Skeletal muscle tissue (tissue), 4 donors: ENCODE data around the gene KANK2. TPM values are rescaled to one million over a fixed set of nuclear protein-coding genes. Genes with fewer than 3 reads are reported as not detected.

Experiments
- H3K27ac ChIP-seq: one replicate; pipeline ENCODE4 v1.7.0; 2013; ENCODE audit warnings: mild to moderate bottlenecking, low read depth, low read length, inconsistent platforms
- H3K27me3 ChIP-seq, 3 donors: one replicate each; pipeline ENCODE4 v1.7.0; 2013; ENCODE audit warnings: low read length in 3 of 3; ENCODE audit not compliant: control insufficient read depth in 3 of 3, insufficient read depth in 3 of 3
- H3K36me3 ChIP-seq, 3 donors: one replicate each; pipeline ENCODE4 v1.7.0; 2013; ENCODE audit warnings: low read length in 3 of 3; ENCODE audit not compliant: control insufficient read depth in 3 of 3, insufficient read depth in 3 of 3
- H3K4me1 ChIP-seq, 3 donors: one replicate each; pipeline ENCODE4 v1.7.0; 2013; ENCODE audit warnings: low read length in 3 of 3, mild to moderate bottlenecking in 3 of 3; ENCODE audit not compliant: control insufficient read depth in 3 of 3, insufficient read depth in 3 of 3
- H3K4me3 ChIP-seq, 3 donors: one replicate each; pipeline ENCODE4 v1.7.0; 2013; ENCODE audit warnings: low read length in 3 of 3
- H3K9ac ChIP-seq, 3 donors: one replicate each; pipeline ENCODE4 v1.7.0; 2013; ENCODE audit warnings: low read length in 3 of 3, mild to moderate bottlenecking in 3 of 3, moderate library complexity in 2 of 3, low read depth in 1 of 3
- H3K9me3 ChIP-seq, 3 donors: one replicate each; pipeline ENCODE4 v1.7.0; 2013; ENCODE audit warnings: low read length in 3 of 3; ENCODE audit not compliant: control insufficient read depth in 3 of 3
- total RNA-seq: library from RNA; depleted of rRNA; stranded (reverse); fragments of >200 nt; gene quantifications from one replicate; pipeline ENCODE4 v1.2.3, GENCODE V29; 2014
- donor health status: Osteomylitis.

Gene KANK2
- total RNA-seq, 1 donor from 2014 or later: 53.2 TPM

DNA sequence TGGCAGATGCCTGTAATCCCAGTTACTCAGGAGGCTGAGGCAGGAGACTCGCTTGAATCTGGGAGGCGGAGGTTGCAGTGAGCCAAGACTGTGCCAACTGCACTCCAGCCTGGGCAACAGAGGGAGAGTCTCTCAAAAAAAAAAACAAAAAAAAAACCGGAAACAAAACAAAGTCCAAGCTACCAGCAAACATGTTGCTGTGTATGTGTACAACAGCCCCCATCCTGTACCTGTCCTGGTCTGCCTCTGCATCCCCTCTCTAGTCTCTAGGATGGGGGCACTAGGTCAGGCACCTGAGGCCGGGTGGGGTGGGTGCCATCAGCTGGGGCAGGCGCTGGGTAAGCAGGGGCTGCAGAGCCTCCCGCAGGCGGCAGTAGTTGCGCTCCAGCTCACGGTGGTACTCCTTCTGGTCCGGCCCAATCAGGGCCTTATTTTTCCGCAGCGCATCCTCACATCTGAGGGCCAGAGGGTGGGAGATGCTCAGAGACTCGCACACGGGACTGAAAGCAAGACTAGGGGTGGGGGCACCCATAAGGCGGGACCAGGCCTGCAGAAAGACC lies 2.8 kb upstream of the KANK2 start:
- Histone ChIP-seq H3K9me3 (no peaks in the 10 kb centered on the region), H3K27me3 (no peaks in the 10 kb centered on the region), H3K4me3 (no peak overlapping the region), H3K9ac (no peak overlapping the region), H3K27ac (no peak overlapping the region), H3K4me1 (peaks cover 25 to 34% (median 30%) of the 10 kb centered on the region in 3 donors), H3K36me3 (peaks cover 0 to 7% (median 5%) of the 10 kb centered on the region in 3 donors)

GRCh38 chr19:11199517-11199916 lies 2.2 kb upstream of the KANK2 start:
- Histone ChIP-seq H3K36me3 (peaks cover 0 to 7% (median 5%) of the 10 kb centered on the region in 3 donors), H3K9ac (no peak overlapping the region), H3K4me1 (peaks cover 23 to 30% (median 26%) of the 10 kb centered on the region in 3 donors), H3K4me3 (no peak overlapping the region), H3K27ac (no peak overlapping the region), H3K9me3 (no peaks in the 10 kb centered on the region), H3K27me3 (no peaks in the 10 kb centered on the region)

GRCh38 chr19:11198769-11199424 lies 1.6 kb upstream of the KANK2 start:
- Histone ChIP-seq H3K36me3 (peaks cover 2 to 10% (median 8%) of the 10 kb centered on the region in 3 donors), H3K27me3 (no peaks in the 10 kb centered on the region), H3K9me3 (no peaks in the 10 kb centered on the region), H3K4me1 (peaks cover 25 to 26% (median 25%) of the 10 kb centered on the region in 3 donors), H3K4me3 (no peak overlapping the region), H3K27ac (no peak overlapping the region), H3K9ac (no peak overlapping the region)

GRCh38 chr19:11198175-11198534 lies 810 bp upstream of the KANK2 start:
- peak overlapping the region; percentile 84 for H3K27ac ChIP-seq
- peaks cover 10 to 17% (median 13%) of the 10 kb centered on the region in 3 donors for H3K36me3 ChIP-seq
- no peaks in the 10 kb centered on the region for H3K9me3 ChIP-seq
- H3K9ac ChIP-seq: peak overlapping the region in 1 of 3 donors; percentile 57
- peak overlapping the region in 2 of 3 donors; percentile 41 to 83 for H3K4me3 ChIP-seq
- no peaks in the 10 kb centered on the region for H3K27me3 ChIP-seq
- peaks cover 20 to 30% (median 25%) of the 10 kb centered on the region in 3 donors for H3K4me1 ChIP-seq

DNA sequence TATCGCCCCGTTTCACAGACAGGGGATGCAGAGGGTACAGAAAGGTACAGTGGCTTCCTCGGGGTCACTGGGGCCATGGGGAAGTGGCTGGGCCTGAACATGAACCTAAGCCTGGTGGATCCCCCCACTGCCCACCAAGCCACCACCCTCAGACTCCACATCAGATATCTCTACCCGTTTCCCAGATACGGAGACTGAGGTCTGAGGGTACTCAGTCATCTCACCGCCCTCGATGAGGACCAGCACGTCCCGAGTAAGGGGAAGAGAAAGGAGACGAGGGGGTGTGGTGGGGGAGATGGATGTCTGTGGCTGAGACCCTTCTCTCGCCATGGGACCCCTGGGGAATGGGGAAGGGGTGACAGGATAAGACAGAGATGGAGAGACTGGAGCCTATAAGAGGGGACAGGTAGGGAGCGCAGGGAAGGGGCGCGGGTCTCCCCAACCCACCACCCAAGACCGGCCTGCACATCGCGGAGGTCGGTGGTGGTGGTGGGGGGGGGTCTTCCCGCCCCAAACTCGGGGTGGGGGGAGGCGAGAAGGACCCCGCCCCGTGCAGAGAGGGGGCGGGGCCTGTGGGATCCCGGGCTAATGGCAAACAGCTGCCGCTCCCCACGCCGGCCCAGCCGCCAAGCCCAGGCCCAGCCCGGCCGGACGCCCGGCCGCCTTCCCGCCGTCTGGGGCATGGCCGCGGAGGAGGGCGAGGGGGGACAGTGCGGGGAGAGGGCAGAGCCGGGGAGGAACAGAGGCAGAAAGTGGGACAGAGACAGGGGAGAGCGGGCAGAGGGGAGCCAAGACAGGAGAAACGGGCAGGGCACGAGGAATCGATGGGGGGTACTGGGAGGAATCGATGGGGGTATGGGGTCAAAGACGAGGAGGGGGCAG lies 698 bp downstream of the KANK2 start:
- H3K36me3 ChIP-seq: peaks cover 18 to 22% (median 20%) of the 10 kb centered on the region in 3 donors
- H3K9ac ChIP-seq: peak overlapping the region; percentile 82 to 86 (median 83)
- H3K4me3 ChIP-seq: peak overlapping the region; percentile 83 to 86 (median 85)
- H3K27ac ChIP-seq: peak overlapping the region; percentile 84
- peaks cover 21 to 37% (median 31%) of the 10 kb centered on the region in 3 donors for H3K4me1 ChIP-seq
- H3K27me3 ChIP-seq: no peaks in the 10 kb centered on the region
- no peaks in the 10 kb centered on the region for H3K9me3 ChIP-seq

GRCh38 chr19:11195681-11196080 lies 1.7 kb downstream of the KANK2 start:
- H3K4me3 ChIP-seq: peak overlapping the region; percentile 45 to 62 (median 45)
- H3K27me3 ChIP-seq: no peaks in the 10 kb centered on the region
- peaks cover 0 to 3% (median 0%) of the 10 kb centered on the region in 3 donors for H3K9me3 ChIP-seq
- peak overlapping the region; percentile 68 for H3K27ac ChIP-seq
- peaks cover 24 to 37% (median 34%) of the 10 kb centered on the region in 3 donors for H3K4me1 ChIP-seq
- peaks cover 18 to 24% (median 20%) of the 10 kb centered on the region in 3 donors for H3K36me3 ChIP-seq
- H3K9ac ChIP-seq: peak overlapping the region in 2 of 3 donors; percentile 61 to 71

DNA sequence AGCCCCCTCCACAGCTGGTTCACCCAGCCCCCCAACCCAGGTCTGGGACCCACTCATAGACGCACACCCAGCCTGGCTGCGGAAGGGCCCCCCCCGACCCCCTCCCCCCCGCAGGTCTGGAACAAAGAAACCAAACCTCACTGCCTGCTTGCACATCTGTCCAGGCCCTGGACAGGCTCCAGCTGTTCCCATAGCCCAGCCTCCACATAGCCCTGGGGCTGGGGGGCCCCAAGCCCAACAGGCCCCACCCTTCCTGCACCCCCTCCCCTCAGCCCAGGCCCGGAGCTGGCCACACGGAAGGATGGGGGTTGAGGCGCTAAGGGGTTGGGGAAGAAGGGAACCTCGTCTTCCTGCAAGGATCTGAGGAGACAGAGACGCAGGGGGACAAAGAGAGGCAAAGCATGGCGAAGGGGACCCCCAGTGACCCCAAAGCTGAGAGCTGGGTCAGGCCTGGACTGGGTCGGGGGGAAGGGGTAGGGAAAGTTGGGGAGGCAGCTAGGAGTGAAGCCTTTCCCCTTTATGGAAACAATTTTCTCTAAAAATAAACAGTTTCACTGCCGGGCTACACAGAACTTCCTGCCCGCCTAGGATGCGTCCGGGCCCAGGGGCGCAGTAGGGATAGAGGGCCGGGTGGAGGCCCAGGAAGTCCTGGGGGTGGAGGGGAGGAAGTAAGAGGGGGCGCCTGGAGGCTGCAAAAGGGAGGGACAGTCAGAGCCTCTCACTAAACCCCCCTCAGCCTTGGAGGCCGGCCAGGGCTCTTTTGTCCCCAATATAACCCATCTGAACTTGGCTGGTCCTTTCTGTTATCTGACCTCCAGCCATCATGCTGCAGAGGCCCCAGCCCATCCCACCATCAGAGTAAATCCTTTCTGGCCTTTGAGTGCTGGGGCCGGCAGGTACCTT lies 2.4 kb downstream of the KANK2 start:
- peak overlapping the region in 2 of 3 donors; percentile 61 to 71 for H3K9ac ChIP-seq
- H3K9me3 ChIP-seq: peaks cover 0 to 3% (median 0%) of the 10 kb centered on the region in 3 donors
- H3K27ac ChIP-seq: peak overlapping the region; percentile 68
- no peaks in the 10 kb centered on the region for H3K27me3 ChIP-seq
- peaks cover 32 to 44% (median 40%) of the 10 kb centered on the region in 3 donors for H3K4me1 ChIP-seq
- H3K4me3 ChIP-seq: peak overlapping the region; percentile 45 to 62 (median 45)
- peaks cover 18 to 26% (median 20%) of the 10 kb centered on the region in 3 donors for H3K36me3 ChIP-seq

GRCh38 chr19:11194173-11194572 lies 3.2 kb downstream of the KANK2 start:
- Histone ChIP-seq H3K36me3 (peaks cover 18 to 26% (median 20%) of the 10 kb centered on the region in 3 donors), H3K4me3 (peak overlapping the region in 2 of 3 donors; percentile 22 to 32), H3K27ac (peak overlapping the region; percentile 7), H3K27me3 (no peaks in the 10 kb centered on the region), H3K4me1 (peaks cover 37 to 49% (median 44%) of the 10 kb centered on the region in 3 donors), H3K9ac (no peak overlapping the region), H3K9me3 (peaks cover 0 to 3% (median 0%) of the 10 kb centered on the region in 3 donors)
